Effector CD8-positive, alpha-beta T cell (primary cell): Measurements from ENCODE around the gene TMIGD2.
"Not testable (repeated sequence)": the region's sequence is repeated elsewhere in the genome, so short reads cannot be mapped to it uniquely, and the experiment has no call there.

Experiments
- DNase-seq: peaks from one replicate; lab custom pipeline; 2025; lab: John Stamatoyannopoulos, UW
- total RNA-seq, 4 experiments: gene quantifications; one replicate each; lab custom pipeline; 2026; lab: John Stamatoyannopoulos, UW

TMIGD2 gene, protein sequence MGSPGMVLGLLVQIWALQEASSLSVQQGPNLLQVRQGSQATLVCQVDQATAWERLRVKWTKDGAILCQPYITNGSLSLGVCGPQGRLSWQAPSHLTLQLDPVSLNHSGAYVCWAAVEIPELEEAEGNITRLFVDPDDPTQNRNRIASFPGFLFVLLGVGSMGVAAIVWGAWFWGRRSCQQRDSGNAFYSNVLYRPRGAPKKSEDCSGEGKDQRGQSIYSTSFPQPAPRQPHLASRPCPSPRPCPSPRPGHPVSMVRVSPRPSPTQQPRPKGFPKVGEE
- 1.2 to 7.0 (median 4.6) reads per million in 4 experiments for total RNA-seq

DNA sequence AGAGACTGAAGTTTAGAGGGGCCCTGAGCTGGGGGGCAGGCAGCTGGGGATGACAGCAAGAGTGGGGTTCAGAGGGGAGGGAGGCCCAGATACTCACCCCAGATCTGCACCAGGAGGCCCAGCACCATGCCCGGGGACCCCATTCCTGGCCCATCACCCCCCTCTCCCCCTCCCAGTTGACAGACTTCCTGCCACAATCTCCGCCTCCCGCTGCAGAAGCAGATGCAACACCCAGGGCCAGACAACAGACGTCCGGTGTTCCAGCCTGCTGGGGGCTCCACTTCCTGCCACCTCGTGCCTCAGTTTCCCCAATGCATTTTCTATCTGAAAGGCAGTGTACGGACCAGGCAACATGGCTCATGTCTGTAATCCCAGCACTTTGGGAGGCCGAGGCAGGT is at the start of gene TMIGD2:
Gene TMIGD2, minus strand, starts transcription at position 147 of the 398 bp plus-strand sequence. Its CDS starts 4 bp downstream, at position 143.
- no peak for DNase-seq

DNA sequence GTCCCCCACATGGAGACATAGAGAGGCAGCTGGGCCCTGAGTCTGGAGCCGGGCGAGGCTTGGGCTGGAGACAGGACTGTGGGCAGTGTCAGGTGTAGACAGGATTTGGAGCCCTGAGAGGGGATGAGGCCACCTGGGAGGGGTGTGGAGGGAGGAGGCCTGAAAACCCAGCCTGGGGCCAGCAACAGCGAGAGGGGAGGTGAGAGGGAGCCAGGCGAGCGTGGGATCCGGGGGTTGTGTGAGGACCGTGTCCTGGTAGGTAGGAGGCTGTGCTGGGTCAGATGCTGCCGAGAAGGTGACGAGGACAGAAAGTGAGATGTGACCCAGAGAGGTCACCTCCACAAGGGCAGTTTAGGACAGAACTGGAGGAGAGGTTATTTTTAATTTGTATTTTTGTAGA is 48.5 kb upstream of the TMIGD2 start:
- DNase-seq, result no peak

DNA sequence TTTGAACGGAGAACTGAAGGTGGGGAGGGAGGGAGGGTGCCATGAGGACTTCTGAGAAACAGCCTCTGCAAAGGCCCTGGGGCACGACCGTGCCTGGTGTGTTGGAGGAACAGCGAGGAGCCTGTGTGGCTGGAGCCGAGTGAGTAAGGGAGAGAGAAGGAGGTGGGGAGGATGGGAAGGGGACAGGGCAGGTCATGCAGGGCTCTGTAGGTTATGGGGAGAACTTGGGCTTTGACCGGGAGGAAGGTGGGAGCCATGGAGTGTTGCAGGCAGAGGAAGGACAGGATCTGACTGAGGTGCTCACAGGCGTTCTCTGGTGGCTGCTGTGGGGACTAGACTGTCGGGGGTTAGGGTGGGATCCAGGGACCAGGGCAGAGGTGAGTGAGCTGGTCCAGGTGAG is 47.9 kb upstream of the TMIGD2 start:
- no peak for DNase-seq

DNA sequence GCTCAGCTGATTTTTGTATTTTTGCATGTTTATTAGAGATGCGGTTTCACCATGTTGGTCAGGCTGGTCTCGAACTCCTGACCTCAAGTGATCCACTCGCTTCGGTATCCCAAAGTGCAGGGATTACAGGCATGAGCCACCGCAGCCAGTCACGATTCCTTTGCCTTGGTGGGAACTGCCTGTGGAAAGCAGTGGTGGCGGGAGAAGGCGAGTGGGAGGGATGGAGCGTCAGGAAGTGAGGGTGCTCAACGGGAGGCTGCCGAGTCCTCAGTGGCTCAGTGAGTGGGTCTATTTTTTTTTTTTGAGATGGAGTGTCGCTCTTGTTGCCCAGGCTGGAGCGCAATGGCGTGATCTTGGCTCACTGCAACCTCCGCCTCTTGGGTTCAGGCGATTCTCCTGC is 47.0 kb upstream of the TMIGD2 start:
- not testable (repeated sequence) for DNase-seq

DNA sequence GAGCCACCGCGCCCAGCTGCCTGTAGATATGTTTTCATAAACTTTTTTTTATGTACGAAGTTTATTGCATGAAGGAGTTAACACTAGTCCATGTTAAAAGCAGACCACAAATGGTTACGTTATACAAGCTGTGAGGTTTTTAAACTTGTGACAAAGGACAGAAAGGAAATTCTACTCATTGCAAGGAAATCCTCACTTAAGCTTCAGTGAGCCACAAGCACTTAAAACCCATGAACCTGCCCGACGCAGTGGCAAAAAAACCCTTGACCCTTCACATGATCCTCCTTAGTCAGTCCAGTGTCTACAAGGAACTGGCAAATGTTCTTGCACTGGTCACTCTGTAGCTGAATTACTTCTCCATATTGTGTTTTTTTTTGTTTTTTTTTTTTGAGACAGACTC is 45.3 kb upstream of the TMIGD2 start:
- DNase-seq, result no peak

DNA sequence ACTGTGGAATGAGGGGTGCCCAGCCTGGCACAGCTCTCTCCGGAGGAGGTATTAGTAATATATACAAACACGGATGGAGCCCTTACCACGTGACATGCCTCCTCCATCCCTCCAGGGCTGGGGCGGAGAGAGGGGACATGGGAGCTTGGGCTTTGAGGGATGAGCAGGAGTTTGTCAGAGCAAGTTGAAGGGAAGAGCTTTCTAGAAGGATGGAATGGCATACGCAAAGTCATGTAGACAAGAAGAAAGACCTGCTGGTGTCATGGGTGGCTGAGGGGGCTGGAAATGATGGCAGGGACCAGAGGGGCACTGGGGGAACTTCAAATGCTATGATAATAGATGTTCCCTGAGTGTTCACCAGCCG is 43.8 kb upstream of the TMIGD2 start:
- no peak for DNase-seq

DNA sequence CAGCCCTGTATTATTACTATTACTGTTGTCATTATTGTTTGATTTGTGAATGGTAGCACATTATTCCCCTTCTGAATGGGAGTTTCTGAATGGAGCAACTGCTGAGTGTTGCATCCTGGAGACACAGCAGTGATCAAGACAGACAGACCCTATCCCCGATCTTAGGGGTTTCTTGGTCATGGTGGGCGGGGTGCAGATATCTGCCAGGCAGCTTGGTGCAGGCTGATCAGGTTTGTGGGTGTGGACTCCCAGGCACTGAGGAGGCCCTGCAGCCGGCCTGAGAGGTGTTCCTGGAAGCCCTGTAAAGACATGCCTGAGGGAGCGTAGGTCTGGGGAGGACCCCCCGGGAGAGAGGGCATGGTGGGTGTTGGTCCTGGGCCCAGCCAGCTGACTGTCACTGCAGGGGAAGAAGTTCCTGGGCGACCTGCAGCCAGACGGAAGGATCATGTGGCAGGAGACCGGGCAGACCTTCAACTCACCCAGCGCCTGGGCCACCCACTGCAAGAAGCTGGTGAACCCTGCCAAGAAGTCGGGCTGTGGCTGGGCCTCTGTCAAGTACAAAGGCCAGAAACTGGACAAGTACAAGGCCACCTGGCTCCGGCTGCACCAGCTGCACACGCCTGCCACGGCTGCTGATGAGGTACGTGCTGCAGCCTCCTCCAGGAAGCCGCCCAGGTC is 43.3 kb upstream of the TMIGD2 start:
- no peak for DNase-seq

DNA sequence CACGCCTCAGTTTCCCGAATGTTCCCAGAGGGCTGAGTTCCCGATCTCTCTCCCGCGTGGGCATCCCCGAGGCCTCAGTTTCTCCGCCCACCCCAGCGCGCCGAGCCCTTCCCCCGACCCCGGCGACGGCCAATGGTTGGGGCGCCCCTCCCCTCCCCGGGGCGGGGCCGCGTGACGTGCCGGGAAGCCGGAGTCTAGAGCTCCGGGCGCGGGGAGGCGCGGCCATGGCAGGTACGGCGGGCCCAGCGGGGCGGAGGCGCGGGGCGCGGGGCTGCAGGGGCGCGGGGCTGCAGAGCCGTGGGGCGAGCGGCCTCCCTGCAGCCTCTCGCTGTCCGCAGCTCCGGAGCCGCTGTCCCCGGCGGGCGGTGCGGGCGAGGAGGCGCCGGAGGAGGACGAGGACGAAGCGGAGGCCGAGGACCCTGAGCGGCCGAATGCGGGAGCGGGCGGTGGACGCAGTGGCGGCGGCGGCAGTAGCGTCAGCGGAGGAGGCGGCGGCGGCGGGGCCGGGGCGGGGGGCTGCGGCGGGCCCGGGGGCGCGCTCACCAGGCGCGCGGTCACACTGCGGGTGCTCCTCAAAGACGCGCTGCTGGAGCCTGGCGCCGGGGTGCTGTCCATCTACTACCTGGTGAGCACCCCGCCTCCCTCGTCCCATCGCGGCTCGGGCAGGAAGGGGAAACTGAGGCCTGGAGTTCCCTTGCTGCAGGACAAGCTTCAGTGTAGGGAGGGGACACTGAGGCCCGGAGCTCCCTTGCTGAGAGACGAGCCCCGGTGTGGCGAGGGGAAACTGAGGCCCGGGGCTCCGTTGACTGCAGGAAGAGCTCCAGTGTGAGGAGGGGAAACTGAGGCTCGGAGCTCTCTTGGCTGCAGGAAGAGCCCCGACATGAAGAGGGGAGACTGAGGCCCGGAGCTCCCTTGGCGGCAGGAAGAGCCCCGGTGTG is 41.5 kb upstream of the TMIGD2 start, which contains the start of gene MPND:
Gene MPND, plus strand, starts transcription at position 193 of the 938 bp plus-strand sequence. Its CDS starts 32 bp downstream, at position 225.
- peak; percentile 88 for DNase-seq

DNA sequence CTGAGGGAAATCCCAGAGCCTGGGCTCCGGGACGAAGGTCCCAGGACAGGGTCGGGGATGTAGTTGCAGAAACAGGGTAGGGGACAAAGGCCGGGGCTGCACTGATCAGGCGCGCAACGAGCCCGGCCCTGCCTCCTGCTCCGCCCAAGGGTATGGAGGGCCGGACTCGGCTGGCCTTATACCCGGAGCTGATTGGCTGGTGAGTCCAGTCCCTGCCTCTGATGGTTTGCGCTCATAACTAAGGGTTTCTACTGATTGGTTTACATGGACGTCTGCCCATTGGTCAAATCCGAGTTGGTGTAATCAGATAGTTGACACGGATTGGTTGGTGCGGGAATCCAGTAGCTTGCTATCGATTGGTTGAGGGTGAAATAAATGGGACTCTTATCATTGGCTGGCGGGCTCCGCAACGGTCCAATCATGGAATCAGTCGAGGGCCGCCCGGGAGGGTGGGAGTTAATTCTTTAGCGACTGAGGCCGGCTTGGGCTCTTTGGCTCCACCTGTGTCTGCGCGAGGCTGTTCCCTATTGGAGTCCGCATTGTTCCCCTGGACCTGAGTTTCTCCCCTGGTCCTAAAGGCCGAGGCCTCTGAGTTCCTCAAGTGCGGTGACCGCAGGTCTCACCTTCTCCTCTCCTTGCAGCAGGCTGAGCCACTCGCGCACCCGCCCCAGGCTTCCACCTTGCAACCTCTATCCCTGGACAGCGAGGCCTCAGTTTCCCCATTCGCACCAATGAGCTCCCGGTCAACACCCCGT is 40.6 kb upstream of the TMIGD2 start:
- peak; percentile 88 for DNase-seq

DNA sequence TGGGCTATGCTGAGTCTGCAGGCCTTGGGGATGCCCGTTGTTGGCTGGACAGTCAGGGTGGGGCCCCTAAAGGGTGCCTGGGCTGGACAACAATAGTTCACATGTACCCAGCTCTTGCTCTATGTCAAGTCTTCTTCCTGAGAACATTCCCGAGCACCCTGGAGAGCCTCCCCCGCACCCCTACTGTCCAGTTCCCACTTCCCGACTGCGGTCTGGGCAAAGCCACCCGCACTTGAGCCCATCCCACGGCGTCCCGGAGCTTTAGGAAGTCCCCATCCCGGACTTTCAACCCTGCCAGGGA is 40.1 kb upstream of the TMIGD2 start:
- no peak for DNase-seq

DNA sequence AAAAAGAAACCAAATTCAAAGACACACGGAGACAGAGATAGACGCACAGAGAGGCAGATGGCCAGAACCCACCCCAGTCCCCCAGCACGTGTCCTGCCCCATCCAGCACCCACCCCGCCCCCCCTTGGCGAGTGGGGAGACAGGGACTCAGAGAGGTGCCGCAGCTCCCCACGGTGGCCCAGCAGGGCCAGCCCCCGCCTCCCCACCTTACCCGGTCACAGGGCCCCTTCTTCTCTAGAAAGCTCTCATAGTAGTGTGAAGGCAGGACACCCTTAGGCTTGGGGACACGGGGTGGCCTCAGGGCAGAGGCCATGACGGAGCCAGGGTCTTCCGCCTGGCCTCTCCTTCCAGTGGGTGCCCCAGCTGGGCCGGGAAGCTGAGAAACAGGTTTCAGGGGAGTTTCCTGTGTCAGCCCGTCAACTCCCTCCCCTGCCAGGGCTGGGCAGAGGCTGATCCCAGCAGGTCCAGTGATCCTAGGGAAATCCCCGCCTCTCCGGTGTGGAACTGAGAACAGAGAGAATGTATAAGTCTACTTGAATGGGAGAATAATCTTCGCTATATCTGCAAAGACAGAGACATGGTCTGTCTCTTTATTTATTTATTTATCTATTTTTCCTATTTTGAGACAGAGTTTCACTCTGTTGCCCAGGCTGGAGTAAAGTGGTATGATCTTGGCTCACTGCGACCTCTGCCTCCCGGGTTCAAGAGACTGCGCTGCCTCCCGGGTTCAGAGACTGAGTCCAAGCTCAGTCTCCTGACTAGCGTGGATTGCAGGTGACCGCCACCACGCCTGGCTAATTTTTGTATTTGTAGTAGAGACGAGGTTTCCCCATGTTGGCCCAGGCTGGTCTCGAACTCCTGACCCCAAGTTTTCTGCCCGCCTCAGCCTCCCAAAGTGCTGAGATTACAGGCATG is 36.5 kb upstream of the TMIGD2 start, which contains the start of gene STAP2:
Gene STAP2, minus strand, starts transcription at position 387 of the 915 bp plus-strand sequence. Its CDS starts 74 bp downstream, at position 313.
- peak; percentile 6 for DNase-seq

DNA sequence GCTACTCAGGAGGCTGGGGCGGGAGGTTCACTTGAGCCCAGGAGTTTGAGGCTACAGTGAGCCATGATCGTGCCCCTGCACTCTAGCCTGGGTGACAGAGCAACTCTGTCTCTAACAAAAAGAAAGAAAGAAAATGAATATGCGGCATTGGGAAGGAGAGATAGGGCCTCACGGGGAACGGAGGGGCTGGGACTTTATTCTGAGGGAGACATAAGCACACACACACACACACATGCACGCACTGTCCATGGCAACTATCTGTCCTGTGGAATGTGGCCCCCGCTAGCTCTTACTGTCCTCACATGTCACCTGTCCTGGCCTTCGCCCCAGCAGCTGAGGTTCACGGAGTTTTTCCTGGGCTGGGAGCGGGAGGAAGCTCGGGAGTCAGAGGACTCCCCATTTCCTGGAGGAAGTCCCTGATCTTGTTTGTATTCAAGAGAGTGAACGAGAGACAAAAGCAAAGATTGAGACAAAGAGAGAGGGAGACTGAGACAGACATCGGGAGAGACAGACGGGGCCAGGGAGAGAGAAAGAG is 35.8 kb upstream of the TMIGD2 start:
- DNase-seq, result no peak

DNA sequence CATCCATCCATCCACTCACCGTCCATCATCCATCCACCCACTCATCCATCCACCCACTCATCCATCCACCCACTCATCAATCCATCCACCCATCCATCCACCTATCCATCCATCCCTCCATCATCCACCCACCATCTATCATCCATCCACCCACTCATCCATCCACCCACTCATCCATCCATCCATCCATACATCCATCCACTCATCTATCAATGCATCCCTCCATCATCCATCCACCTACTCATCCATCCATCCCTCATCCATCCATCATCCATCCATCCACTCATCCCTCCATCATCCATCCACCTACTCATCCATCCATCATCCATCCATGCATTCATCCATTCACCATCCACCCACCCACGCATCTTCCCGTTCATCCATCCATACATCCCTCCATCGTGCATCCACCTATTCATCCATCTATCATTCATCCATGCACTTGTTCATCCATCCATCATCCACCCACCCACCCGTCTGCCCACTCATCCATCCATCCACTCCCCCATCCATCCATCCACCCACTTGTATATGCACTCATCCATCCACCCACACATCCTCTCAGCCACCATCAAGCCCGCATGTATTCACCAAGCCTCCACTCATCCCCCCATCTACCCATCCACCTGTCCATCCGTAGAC is 32.9 kb upstream of the TMIGD2 start:
- DNase-seq, result no peak

DNA sequence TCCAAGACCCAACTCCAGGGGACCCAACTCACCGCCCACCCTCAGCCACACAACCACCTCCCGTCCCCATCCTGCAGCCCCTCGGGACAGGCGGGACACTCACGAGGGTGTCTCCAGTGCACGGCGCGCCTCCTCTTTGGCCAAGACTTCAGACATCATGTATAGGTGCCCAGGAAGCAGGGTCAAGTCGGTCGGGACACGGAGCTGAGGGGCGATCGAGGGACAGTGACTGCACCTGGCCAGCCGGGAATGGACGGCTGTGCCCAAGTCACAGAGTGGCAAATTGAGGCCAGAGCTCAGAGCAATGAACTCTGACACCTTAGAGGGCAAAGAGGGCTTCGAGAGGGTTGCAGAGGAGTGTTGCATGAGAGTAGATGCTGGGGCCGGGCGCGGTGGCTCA is 27.7 kb upstream of the TMIGD2 start:
- DNase-seq, result no peak

DNA sequence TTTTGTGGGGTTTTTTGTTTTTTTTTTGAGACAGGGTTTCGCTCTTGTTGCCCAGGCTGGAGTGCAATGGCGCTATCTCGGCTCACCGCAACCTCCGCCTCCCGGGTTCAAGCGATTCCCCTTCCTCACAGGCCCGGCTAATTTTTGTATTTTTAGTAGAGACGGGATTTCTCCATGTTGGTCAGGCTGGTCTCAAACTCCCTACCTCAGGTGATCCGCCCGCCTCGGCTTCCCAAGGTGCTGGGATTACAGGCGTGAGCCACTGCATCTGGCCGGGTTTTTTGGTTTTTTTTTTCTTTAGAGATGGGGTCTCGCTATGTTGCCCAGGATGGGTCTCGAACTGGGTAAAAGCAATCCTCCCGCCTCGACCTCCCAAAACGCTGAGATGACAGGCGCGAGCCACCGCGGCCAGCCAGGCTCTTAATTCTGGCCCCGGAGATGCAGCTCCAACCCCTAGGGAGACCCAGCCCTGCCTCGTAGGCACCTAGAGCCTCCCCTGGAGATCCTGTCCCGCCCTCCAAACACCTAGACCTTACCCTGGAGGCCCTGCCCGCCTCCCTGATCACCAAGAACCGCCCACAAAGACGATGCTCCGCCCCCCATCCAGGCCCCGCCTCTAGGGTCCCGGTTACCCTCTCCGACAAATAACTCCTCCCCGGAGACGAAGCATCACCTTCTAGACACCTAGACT is 26.9 kb upstream of the TMIGD2 start:
- DNase-seq, result peak; percentile 23

DNA sequence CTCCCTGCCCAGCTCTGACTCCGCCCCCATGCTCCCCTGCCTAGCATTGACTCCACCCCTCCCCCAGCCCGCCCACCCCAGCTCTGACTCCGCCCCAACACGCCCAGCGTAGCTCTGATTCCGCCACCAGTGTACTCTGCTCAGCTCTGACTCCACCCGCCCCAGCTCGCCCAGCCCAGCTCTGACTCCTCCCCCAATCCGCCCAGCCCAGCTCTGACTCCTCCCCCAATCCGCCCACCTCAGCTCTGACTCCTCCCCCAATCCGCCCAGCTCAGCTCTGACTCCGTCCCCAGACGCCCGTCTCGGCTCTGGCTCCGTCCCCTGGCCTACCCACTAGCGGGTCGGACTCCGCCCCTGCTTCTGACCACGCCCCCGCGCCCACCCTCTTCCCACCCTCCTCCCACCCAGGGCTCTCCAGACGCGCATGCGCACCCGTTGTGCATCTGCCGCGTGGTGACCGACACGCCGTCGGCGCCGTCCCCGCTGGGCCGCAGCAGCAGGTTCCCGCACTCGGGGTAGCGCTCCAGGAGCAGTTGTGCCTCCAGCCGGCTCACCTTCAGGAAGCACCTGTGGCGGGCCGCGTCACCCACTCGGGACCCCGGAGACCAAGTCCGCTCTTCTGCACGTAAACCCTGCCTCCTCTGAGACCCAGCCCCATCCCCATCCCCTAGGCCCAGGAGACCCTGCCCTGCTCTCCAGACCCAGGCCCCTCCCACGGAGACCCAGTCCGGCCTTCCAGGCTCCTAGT is 26.2 kb upstream of the TMIGD2 start:
- peak; percentile 93 for DNase-seq

DNA sequence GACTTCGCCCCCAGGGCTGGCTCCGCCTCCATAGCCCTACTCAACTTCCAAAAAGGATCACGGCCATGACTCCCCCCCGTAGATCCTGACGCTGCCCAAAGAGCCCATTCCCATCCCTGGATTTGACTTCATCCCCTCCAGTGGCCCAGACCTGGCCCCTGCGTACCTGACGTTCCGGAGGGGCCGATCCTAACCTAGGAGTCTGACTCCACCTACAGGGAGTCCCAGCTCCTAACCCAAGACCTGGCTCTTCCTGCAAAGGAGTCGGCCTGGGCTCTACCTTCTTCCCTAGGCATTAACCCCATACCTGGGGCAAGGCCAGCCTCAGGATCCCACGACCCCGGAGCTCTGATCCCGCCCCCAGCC is 25.7 kb upstream of the TMIGD2 start:
- DNase-seq, result no peak

DNA sequence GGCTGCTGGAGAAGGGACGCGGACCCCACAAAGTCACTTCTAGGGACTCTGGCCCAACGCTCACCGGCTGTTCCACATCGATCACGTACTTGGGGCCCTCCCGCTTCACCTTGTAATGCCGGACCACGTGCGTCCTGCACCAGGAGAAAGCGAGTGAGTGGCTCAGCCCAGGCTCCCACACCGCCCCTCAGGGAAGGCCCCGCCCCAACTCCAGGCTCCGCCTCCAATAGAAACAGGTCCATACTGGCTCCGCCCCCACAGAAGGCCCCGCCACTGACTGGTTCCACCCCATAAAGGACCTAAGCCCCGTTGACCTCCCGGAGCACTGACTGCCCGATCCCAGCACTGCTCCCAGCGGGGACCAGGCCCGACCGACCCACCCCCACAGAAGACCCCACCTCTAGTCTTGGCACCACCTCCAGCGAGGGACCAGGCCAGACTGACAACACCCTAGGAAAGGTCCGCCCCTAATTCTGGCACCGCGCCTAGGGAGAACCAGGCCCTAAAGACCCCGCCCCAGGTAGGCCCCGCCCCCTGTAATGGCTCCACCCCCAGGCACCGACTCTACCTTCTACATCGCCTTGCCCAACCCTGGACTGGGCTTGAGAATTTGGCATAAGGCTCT is 25.2 kb upstream of the TMIGD2 start:
- peak; percentile 60 for DNase-seq
